ENCODE measurements around the gene BMP6. TPM values are rescaled to one million over a fixed set of nuclear protein-coding genes. Genes with fewer than 3 reads are reported as not detected.

The BMP6 gene
- total RNA-seq, 1 donor from 2014 or later = 6.6 TPM

- H3K36me3 ChIP-seq = no peaks in the 10 kb centered on the region
- no peak for ATAC-seq
- H3K27ac ChIP-seq = no peak overlapping the region
- no peak for DNase-seq
- H3K4me1 ChIP-seq = peaks cover 49% of the 10 kb centered on the region
- peak overlapping the region; percentile 77 for H3K4me3 ChIP-seq
- intact Hi-C loops (cut with DNase I) = no loop called here
- no peak for TF ChIP-seq CTCF (IDR thresholded peaks at IDR 0.05)
- peaks cover 38% of the 10 kb centered on the region for H3K27me3 ChIP-seq (ENCODE audit: low read depth)
- no peaks in the 10 kb centered on the region for H3K9me3 ChIP-seq
These were observed 487 bp upstream of the BMP6 start for GRCh38 chr6:7725412-7725811.

DNA sequence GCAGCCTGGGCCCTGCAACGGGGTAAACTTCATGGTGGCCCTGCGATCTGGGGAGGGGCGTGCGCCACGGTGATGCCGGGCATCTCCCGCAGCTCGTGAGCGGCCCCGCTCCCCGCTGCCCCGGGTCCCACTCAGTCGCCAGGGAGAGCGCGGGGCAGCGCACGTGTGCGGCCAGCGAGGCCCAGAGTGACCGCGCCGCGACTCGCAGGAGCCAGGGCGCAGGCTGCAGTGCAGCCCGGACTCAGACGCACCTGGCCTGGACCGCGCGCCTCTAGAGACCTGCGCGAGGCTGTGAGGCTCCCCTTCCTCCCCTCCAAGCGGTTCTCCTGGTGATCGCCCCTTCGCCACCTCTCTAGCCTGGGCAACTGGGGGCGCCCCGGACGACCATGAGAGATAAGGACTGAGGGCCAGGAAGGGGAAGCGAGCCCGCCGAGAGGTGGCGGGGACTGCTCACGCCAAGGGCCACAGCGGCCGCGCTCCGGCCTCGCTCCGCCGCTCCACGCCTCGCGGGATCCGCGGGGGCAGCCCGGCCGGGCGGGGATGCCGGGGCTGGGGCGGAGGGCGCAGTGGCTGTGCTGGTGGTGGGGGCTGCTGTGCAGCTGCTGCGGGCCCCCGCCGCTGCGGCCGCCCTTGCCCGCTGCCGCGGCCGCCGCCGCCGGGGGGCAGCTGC lies 652 bp downstream of the BMP6 start:
- Histone ChIP-seq H3K36me3 (no peaks in the 10 kb centered on the region), H3K4me3 (peak overlapping the region; percentile 77), H3K9me3 (no peaks in the 10 kb centered on the region), H3K27me3 (ENCODE audit: low read depth) (peaks cover 38% of the 10 kb centered on the region), H3K4me1 (peaks cover 46% of the 10 kb centered on the region), H3K27ac (no peak overlapping the region)
- ATAC-seq (peak; percentile 58 to 67), DNase-seq (no peak)
- TF ChIP-seq CTCF (IDR thresholded peaks at IDR 0.05) = no peak
- intact Hi-C loops (cut with DNase I) = no loop called here

DNA sequence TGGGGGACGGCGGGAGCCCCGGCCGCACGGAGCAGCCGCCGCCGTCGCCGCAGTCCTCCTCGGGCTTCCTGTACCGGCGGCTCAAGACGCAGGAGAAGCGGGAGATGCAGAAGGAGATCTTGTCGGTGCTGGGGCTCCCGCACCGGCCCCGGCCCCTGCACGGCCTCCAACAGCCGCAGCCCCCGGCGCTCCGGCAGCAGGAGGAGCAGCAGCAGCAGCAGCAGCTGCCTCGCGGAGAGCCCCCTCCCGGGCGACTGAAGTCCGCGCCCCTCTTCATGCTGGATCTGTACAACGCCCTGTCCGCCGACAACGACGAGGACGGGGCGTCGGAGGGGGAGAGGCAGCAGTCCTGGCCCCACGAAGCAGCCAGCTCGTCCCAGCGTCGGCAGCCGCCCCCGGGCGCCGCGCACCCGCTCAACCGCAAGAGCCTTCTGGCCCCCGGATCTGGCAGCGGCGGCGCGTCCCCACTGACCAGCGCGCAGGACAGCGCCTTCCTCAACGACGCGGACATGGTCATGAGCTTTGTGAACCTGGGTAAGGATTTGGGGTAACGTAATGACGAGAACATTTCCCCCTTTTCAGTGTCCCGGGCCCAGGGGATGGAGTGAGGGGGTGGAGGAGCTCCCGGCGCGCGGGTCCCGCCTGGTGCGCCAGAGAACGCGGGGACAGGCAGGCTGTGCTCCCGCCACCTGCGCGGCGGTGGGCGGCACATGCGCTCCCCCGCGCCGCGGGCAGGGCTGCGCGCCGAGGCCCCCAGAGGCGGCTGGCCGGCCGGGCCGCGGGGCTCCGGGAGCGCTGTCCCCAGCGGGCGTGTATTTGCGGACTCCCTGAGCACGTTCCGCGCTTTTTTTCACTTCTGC lies 1.4 kb downstream of the BMP6 start:
- H3K27me3 ChIP-seq (ENCODE audit: low read depth) = peaks cover 38% of the 10 kb centered on the region
- DNase-seq = no peak
- intact Hi-C loops (cut with DNase I) = no loop called here
- no peak overlapping the region for H3K27ac ChIP-seq
- H3K9me3 ChIP-seq = no peaks in the 10 kb centered on the region
- no peak for TF ChIP-seq CTCF (IDR thresholded peaks at IDR 0.05)
- peak overlapping the region; percentile 77 for H3K4me3 ChIP-seq
- ATAC-seq = no peak
- H3K36me3 ChIP-seq = no peaks in the 10 kb centered on the region
- H3K4me1 ChIP-seq = peaks cover 42% of the 10 kb centered on the region

DNA sequence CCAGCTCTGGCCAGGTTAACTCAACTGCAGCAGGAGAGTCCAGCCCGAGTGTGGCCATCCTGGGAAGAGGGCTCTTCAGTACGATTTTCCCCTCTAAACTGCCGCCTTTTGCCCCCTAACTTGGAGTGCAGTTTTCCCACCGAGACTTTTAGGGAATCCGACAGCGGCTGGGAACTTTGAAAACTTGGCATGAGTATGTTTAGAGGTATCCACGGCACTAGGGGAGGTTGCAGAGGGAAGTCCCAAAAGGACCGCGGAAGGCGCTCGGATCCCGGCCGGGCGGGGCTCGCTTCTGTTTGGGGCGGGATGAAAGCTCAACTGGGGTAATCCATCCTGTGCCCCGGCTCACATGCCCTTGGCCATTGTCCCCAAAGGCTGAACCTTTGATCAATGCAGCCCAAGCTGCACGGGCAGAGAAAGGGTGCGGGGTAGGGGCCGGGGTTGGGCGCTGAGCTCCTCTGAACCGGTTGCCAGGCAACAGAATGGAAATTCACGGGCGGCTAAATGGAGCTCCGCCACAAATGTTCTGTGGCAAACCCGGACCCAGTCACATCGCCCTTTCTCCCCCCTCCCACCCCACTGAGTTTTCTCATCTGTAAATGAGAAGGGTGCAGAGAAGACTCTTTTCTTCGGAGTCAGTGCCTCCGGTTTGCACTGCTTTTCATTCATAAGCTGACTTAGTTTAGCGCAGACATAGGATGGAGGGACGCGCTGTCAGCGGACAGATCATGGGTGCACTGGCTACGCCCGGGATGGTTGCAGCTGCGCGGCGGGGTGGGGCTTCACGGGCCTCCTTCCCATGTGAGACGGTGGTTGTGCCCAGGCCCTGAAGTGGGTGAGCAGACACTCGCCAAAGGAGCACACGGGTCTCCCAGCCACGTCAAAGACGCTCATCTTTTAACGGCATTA lies 2.3 kb downstream of the BMP6 start:
- no peaks in the 10 kb centered on the region for H3K9me3 ChIP-seq
- intact Hi-C loops (cut with DNase I) = no loop called here
- H3K4me1 ChIP-seq = peaks cover 41% of the 10 kb centered on the region
- no peaks in the 10 kb centered on the region for H3K36me3 ChIP-seq
- no peak for ATAC-seq
- H3K27ac ChIP-seq = no peak overlapping the region
- peak; percentile 54 for DNase-seq
- peak overlapping the region; percentile 77 for H3K4me3 ChIP-seq
- peaks cover 38% of the 10 kb centered on the region for H3K27me3 ChIP-seq (ENCODE audit: low read depth)
- TF ChIP-seq CTCF (IDR thresholded peaks at IDR 0.05) = no peak

DNA sequence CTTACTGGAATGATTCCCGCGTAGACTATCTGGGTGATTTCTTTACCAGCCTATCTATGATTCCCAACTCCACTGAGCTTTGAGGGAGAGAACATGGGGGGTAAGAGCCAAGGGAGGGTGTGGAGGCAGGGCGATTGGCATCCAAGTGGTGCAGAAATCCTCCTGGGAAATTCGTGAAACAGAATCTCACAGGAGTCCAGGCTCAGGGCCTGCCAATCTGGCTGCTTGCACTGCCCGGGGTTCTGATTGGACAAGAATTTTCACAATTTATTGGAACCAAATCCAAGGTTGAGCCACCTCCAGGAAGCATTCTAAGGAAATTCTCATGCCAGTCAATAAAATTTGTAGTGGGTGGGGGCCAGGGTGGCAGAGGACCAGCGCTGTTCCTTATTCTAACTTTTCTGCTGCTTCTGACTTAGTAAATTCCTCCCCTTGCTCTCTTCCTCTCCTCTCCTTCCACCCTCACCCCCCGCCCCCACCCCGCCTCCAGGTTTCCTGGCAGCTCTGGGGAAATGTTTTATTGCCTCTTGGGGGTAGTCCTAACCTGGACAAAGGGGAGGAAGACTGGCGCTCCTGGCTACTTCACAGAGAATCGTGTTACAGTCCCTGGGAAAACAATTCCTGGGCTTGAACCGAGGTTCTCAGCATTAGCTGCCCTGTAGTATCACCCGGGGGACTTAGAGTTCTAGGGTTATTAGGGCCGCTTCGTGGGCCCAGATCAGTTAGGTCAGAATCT lies 3.1 kb downstream of the BMP6 start:
- peaks cover 38% of the 10 kb centered on the region for H3K27me3 ChIP-seq (ENCODE audit: low read depth)
- peaks cover 39% of the 10 kb centered on the region for H3K4me1 ChIP-seq
- no peak for ATAC-seq

More for the DNA sequence above, 3.1 kb downstream of the BMP6 start:
- Histone ChIP-seq H3K4me3 (peak overlapping the region; percentile 77), H3K36me3 (no peaks in the 10 kb centered on the region), H3K27ac (no peak overlapping the region), H3K9me3 (no peaks in the 10 kb centered on the region)
- no peak for TF ChIP-seq CTCF (IDR thresholded peaks at IDR 0.05)
- intact Hi-C loops (cut with DNase I) = no loop called here
- DNase-seq = no peak
